AG08395 (cell line): ENCODE measurements around the gene ARFGAP2.
"Not testable (repeated sequence)": the region's sequence is repeated elsewhere in the genome, so short reads cannot be mapped to it uniquely, and the experiment has no call there.

Experiments used
- DNase-seq: peaks from one replicate; pipeline ENCODE4 v3.0.0; 2012; ENCODE audit warnings: mixed read lengths, low spot score

ARFGAP2 gene

GRCh38 chr11:47148270-47148669 is 28.4 kb downstream of the ARFGAP2 start:
- DNase-seq = no peak

DNA sequence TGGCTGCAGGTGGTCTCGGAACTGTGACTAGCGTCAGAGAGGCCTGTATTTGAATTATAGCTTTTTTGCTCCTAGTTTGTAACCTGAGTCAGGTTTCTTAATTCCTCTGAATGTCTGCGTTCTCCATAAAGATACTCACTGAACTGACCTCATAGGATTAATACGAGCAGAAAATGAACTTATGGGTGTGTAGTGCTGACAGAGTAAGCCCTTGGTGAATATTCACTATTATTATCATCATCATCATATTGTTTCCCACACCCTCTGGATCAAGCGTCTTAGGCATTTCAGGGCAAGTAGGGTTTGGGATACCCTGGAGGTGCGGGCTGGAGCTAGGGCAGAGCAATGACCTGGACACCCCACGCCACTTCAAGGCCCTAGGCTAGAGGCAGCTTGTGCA is 29.0 kb downstream of the ARFGAP2 start:
- no peak for DNase-seq

GRCh38 chr11:47147250-47147649 is 29.4 kb downstream of the ARFGAP2 start:
- no peak for DNase-seq

DNA sequence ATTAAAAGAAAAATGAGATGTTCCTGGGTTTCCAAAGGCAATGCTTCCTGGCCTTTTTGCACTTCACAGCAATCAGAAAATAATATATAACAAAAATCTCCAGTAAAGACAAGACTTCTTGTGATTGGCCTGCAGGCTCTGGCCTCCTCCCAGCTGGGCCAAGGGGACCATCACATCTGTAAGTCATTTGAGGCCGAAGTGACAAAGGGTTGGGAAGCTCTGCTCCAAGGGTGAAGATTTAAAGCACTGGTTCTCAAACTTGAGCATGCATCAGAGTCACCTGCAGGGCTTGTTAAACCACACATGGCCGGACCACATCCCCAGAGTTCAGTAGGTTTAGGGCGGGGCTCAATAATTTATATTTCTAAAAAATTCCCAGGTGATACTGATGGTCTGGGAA is 32.1 kb downstream of the ARFGAP2 start:
- no peak for DNase-seq

DNA sequence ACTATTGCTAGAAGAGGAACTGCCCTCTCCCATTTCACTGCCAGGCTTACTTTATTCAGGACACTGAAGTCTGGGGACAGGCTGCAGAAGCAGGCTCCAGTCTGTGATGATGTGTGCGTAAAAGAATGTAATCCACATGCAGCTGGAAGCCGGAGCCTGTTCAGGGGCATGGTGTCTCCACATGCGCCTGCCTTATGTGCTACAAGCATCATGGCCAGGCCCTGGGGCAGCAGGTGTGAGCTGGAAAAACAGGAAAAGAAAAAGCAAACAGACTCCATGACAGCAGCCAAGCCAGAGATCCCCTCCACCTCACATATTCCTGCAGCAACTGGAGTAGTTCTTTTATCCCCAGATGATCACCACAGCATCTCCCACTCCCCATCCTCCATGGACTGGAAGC is 33.4 kb downstream of the ARFGAP2 start:
- DNase-seq = peak; percentile 89

DNA sequence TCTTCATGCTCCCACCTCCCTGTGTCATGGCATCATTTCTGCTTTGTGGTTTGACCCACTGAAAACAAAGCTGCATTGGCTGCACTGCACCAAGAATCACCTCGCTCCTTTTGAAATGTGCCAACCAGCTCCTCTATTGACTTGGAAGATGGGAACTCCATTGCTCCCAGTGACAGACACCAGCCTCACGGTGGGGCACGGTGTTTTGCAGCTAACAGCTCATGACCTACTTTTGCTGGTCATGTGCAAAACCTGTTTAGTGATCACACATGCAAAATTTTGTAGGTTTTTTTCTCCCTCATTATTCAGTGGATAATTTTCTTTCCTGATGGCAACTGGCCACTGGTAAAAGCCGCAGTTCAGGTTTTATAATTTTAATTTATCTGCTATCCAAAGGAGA is 36.8 kb downstream of the ARFGAP2 start:
- DNase-seq = no peak

GRCh38 chr11:47137476-47137875 is 39.2 kb downstream of the ARFGAP2 start:
- no peak for DNase-seq

DNA sequence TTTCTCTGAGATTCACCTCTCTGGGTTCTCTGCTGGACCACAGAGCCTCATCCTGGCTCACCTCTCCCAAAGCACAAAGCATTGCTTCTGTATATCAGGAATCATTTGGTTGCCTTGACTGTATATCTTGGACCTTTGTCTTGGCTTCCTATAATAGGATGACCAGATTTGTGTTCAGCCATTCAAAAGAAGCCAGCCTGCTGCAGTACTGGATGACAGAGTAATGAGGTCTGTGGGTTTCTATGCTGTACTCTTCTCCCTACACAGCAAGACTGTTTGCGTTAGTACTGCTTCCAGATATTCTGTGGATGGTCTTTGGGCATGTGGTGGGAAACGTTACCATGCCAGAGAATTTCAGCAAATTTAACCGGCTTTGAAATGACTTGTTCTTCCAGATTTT is 39.8 kb downstream of the ARFGAP2 start:
- no peak for DNase-seq

DNA sequence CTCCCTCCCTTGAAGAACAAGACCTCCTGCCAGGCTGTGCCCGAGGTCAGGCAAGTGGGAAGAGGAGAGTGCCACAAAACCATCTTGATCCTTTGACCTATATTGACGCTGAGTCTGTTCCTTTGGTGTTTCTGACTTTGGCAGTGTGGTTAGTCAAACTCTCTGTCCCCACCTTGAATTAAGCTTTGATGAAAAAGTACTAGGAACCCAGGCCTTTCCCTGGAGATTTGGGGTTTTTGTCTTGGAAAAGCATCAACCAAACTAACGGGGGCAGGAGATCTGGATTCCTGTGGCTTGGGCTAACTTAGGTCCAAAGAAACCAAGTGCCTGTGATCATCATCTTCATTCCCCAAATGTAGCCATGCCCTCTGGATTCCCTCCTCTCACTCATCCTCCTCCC is 40.4 kb downstream of the ARFGAP2 start:
- no peak for DNase-seq

- DNase-seq = no peak
Observed at GRCh38 chr11:47132981-47133380, 43.7 kb downstream of the ARFGAP2 start.

DNA sequence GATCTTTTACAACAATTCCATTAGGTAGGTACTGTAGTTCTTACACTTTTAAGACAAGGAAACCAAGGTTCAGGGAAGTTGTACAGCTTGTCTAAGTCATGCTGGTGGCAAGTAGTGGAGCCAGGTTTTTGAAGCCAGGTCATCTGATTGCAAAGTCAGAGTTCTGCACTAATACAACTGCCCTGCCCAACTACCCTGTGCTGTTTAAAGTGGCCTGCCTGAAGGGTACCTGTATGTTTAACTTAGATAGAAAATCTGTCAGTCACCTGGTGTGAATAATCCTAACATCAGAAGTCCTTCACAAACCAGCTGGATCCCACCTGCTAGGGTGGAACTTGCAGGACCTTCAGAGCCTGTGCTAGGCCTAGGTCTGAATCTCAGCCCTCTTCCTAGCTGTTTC is 44.2 kb downstream of the ARFGAP2 start:
- no peak for DNase-seq

DNA sequence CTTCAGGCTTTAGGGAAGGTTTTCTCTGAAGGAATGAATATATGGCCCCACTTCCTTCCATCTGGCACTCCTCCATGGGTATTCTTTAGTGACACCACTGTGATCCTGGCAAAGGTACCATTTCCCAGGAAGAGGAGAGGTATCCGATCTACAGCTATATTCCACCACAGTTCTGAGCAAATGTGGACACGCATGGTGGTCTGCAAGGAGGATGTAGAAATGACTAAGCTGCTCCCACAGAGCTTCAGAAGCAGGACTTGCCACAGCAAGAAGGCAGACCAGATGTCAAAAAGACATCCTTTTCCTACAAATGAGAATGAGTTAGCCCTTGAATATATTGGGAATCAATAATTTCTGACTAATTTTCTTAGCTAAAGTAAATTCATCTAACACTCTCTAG is 45.5 kb downstream of the ARFGAP2 start:
- DNase-seq = no peak

- no peak for DNase-seq
Observed at GRCh38 chr11:47130543-47130942, 46.1 kb downstream of the ARFGAP2 start.

DNA sequence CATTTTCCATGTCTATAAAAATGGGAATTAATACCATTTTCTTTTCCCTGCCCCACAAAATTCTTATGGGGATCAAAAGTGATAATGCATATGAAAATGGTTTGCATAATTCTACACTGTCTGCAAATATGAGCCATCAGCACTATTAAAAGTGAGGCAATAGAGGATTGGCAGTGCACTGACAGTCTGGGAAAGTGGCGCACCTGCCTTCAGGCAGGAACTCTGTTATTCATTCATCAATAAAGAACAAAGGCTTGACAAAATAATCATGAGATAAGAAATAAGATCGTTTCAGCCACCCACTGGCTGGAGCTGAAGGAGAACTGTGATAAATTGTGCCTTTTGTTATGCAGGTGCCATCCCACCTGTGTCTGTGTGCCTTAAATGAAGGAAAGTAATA is 49.5 kb downstream of the ARFGAP2 start:
- DNase-seq = no peak

- no peak for DNase-seq
Observed at GRCh38 chr11:47125083-47125482, 51.6 kb downstream of the ARFGAP2 start.

GRCh38 chr11:47124675-47125074 is 52.0 kb downstream of the ARFGAP2 start:
- no peak for DNase-seq

DNA sequence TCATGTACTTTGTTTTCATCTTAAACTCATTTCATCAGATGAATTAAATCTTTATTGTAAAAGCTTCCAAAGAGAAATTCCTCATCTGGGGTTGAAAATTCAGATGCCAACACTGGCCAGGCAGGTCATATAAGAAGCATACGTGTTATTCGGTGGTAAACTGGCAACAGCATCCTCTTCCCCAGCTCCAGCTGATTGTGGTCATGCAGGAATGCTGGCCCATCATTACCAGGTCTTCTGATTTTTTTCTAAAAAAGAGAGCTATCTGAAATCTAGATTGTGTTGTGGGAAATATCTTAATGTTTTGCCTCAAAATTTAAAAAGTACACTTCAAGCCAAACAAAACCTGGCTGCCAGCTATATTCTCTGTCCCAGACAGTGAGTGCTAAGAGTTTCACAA is 53.6 kb downstream of the ARFGAP2 start:
- no peak for DNase-seq

DNA sequence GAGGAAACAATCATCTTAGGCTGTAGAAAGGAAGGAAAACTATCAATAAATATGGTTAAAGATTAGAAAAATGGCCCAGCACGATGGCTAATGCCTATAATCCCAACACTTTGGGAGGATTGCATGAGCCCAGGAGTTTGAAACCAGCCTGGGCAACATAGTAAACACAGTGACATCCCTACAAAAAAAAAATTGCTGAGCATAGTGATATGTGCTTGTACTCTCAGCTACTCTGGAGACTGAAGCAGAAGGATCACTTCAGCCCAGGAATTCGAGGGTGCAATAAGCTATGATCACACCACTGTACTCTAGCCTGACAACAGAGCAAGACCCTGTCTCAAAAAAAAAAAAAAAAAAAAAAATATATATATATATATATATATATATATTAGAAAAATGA is 54.9 kb downstream of the ARFGAP2 start:
- DNase-seq = no peak

DNA sequence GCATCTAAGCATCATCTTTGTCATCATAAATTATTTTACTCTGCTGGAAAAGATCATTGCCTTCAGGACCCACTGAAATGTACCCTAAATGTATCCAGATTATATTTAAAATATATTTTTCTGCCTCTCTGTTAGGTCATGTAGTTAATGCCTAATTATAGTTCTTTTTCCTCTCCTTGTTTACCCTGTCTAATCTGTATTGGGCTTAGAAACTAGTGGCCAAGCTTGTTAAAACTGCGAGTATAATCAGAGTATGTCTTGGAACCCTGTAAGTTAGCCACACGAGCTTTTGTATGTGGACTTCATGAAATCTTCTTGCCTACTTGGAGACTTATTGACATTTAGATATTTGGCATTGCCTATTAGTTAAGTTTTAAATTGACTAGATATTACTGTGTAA is 55.6 kb downstream of the ARFGAP2 start:
- no peak for DNase-seq

GRCh38 chr11:47118958-47119688 is 57.6 kb downstream of the ARFGAP2 start:
- DNase-seq = not testable (repeated sequence)
